GM18498 (cell line): ENCODE data around the gene DGKB.

Source experiments
- ATAC-seq: cut with Tn5 transposase; IDR thresholded peaks from one replicate; pipeline ENCODE4 v1.9.1; 2021; ENCODE audit warnings: mild to moderate bottlenecking, moderate library complexity; ENCODE audit not compliant: unreplicated experiment

The DGKB gene

GRCh38 chr7:14407246-14408015 is 495.1 kb downstream of the DGKB start:
- ATAC-seq, result no peak

GRCh38 chr7:14403587-14403986 is 499.0 kb downstream of the DGKB start:
- ATAC-seq, result no peak

- ATAC-seq, result no peak
These were observed 502.3 kb downstream of the DGKB start for GRCh38 chr7:14400271-14400670.

- no peak for ATAC-seq
These were observed 504.0 kb downstream of the DGKB start for GRCh38 chr7:14398526-14398925.

GRCh38 chr7:14395860-14396259 is 506.7 kb downstream of the DGKB start:
- no peak for ATAC-seq

- ATAC-seq, result no peak
These were observed 507.8 kb downstream of the DGKB start for GRCh38 chr7:14394786-14395185.

GRCh38 chr7:14389595-14389994 is 513.0 kb downstream of the DGKB start:
- no peak for ATAC-seq

GRCh38 chr7:14389181-14389591 is 513.4 kb downstream of the DGKB start:
- ATAC-seq, result no peak

- ATAC-seq, result no peak
These were observed 517.5 kb downstream of the DGKB start for GRCh38 chr7:14385074-14385473.

- no peak for ATAC-seq
These were observed 520.6 kb downstream of the DGKB start for GRCh38 chr7:14381936-14382335.

GRCh38 chr7:14381306-14381705 is 521.2 kb downstream of the DGKB start:
- ATAC-seq, result no peak

- ATAC-seq, result no peak
These were observed 521.7 kb downstream of the DGKB start for GRCh38 chr7:14380881-14381280.

GRCh38 chr7:14377646-14378266 is 524.8 kb downstream of the DGKB start:
- ATAC-seq, result no peak

- ATAC-seq, result no peak
These were observed 525.8 kb downstream of the DGKB start for GRCh38 chr7:14376711-14377110.

GRCh38 chr7:14375998-14376397 is 526.6 kb downstream of the DGKB start:
- no peak for ATAC-seq

- no peak for ATAC-seq
These were observed 528.2 kb downstream of the DGKB start for GRCh38 chr7:14374336-14374735.

- no peak for ATAC-seq
These were observed 534.3 kb downstream of the DGKB start for GRCh38 chr7:14368285-14368684.

- no peak for ATAC-seq
These were observed 551.4 kb downstream of the DGKB start for GRCh38 chr7:14351167-14351566.

- no peak for ATAC-seq
These were observed 561.3 kb downstream of the DGKB start for GRCh38 chr7:14341200-14341775.

- no peak for ATAC-seq
These were observed 562.0 kb downstream of the DGKB start for GRCh38 chr7:14340393-14341074.

GRCh38 chr7:14339861-14340260 is 562.7 kb downstream of the DGKB start:
- no peak for ATAC-seq

- no peak for ATAC-seq
These were observed 566.3 kb downstream of the DGKB start for GRCh38 chr7:14336256-14336655.
